GM20000 (cell line): ENCODE measurements around the gene CASKIN1.
A peak's percentile ranks its signal among the peaks of the same experiment; 100 is the strongest.

Experiments used
- DNase-seq: peaks from one replicate; pipeline ENCODE4 v3.0.0; 2012; ENCODE audit warnings: low spot score
- CTCF ChIP-seq: IDR thresholded peaks from 2 replicates; pipeline ENCODE4 v1.5.1; 2012; ENCODE audit warnings: mild to moderate bottlenecking, control low read depth; ENCODE audit errors: extremely low read depth, missing control alignments

Gene CASKIN1

GRCh38 chr16:2179576-2179975 lies 16.8 kb downstream of the CASKIN1 start:
- no peak for TF ChIP-seq CTCF
- DNase-seq = no peak

GRCh38 chr16:2179107-2179501 lies 17.3 kb downstream of the CASKIN1 start:
- DNase-seq = no peak
- TF ChIP-seq CTCF = no peak

GRCh38 chr16:2178321-2179106 lies 17.9 kb downstream of the CASKIN1 start:
- peak; percentile 69 for DNase-seq
- no peak for TF ChIP-seq CTCF

GRCh38 chr16:2177561-2177960 lies 18.8 kb downstream of the CASKIN1 start:
- no peak for TF ChIP-seq CTCF
- no peak for DNase-seq

- DNase-seq = no peak
Measured at GRCh38 chr16:2177101-2177500, 19.3 kb downstream of the CASKIN1 start.

GRCh38 chr16:2176047-2176446 lies 20.4 kb downstream of the CASKIN1 start:
- DNase-seq = no peak
- no peak for TF ChIP-seq CTCF

More at GRCh38 chr16:2177101-2177500, 19.3 kb downstream of the CASKIN1 start:
- no peak for TF ChIP-seq CTCF

- DNase-seq = no peak
- TF ChIP-seq CTCF = no peak
Measured at GRCh38 chr16:2175454-2175853, 21.0 kb downstream of the CASKIN1 start.
